K562 (cell line): ENCODE measurements around the gene HAUS2. TPM values are rescaled to one million over a fixed set of nuclear protein-coding genes. Genes with fewer than 3 reads are reported as not detected.

Experiments used
- ATF1 ChIP-seq, 2 experiments: fragments of 450-650 bp in 1 of 2; IDR thresholded peaks; 2 replicates each; pipeline ENCODE4 v1.6.1; 2016; ENCODE audit warnings: missing compliant biosample characterization in 1 of 2, missing genetic modification characterization in 1 of 2
- polyA plus RNA-seq, 8 experiments: library from polyadenylated mRNA; depleted of rRNA in 4 of 8; stranded (reverse) in 5 of 8; unstranded in 3 of 8; fragments of >200 nt; fragmentation: Nextera tagmentation in 2 of 8; fragmentation: Illumina TruSeq in 1 of 8; extraction: Ambion mirVana in 2 of 8; extraction: Trizol in 1 of 8; gene quantifications; 2 replicates each; pipeline versions ENCODE4 v1.2.1 to v1.2.3, GENCODE V29; 2011 to 2014; ENCODE audit warnings: inconsistent platforms in 1 of 8, missing spikeins in 1 of 8
- total RNA-seq, 7 experiments: library from RNA; depleted of rRNA in 6 of 7; stranded (reverse); fragments of >200 nt in 6 of 7; fragmentation: Illumina TruSeq in 2 of 7; extraction: Trizol in 2 of 7; gene quantifications; 2 replicates each; pipeline versions ENCODE4 v1.2.1 to v1.2.3, GENCODE V29; 2011 to 2021; ENCODE audit warnings: low replicate concordance in 1 of 7
- TF ChIP-seq, protein P1 (sequence below): sonication (generic); formaldehyde crosslinking; IDR thresholded peaks from 2 replicates; pipeline ENCODE4 v1.8.0; 2022; ENCODE audit warnings: mild to moderate bottlenecking, missing genetic modification reagents
- TF ChIP-seq, protein P2 (sequence below): fragments of 200-800 bp; sonication (Bioruptor generic); IDR thresholded peaks from 2 replicates; pipeline ENCODE4 v1.6.1; 2016; ENCODE audit warnings: missing genetic modification characterization, missing compliant biosample characterization
- TF ChIP-seq, protein P3 (sequence below): fragments of 200-600 bp; sonication (generic); IDR thresholded peaks from one replicate; pipeline ENCODE4 v1.6.1; 2012; ENCODE audit warnings: mild to moderate bottlenecking, low read depth, low read length, inconsistent platforms

HAUS2 gene
- total and polyA plus RNA-seq, 9 of the 15 experiments (the other 6 are each of a cell fraction or from before 2014, with no cell fraction given): 30.6 to 64.9 (median 54.1) TPM

DNA sequence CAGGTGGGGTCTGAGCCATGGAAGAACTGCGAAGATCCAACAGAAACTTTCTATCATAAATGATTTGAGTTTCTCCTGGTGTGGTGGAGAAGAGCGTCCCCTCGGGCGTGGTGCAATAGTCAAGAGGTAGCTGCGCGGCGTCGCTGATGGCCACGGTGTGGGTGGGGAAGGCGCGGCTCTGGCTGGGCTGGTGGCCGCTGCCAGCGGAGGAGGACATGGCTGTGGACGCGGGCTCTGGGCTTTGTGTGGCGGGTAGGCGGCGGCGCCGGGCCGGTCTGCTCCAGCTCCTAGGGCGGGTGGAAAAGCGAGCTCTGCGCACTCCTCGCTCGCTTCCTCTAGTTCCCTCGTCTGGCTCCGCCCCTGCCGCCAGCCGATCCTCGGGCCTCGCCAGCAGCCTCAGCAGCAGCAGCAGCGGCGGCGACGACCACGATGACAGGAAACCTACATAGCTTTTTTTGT, 32.7 kb downstream of the HAUS2 start (continued):
- TF ChIP-seq, protein P1, sequence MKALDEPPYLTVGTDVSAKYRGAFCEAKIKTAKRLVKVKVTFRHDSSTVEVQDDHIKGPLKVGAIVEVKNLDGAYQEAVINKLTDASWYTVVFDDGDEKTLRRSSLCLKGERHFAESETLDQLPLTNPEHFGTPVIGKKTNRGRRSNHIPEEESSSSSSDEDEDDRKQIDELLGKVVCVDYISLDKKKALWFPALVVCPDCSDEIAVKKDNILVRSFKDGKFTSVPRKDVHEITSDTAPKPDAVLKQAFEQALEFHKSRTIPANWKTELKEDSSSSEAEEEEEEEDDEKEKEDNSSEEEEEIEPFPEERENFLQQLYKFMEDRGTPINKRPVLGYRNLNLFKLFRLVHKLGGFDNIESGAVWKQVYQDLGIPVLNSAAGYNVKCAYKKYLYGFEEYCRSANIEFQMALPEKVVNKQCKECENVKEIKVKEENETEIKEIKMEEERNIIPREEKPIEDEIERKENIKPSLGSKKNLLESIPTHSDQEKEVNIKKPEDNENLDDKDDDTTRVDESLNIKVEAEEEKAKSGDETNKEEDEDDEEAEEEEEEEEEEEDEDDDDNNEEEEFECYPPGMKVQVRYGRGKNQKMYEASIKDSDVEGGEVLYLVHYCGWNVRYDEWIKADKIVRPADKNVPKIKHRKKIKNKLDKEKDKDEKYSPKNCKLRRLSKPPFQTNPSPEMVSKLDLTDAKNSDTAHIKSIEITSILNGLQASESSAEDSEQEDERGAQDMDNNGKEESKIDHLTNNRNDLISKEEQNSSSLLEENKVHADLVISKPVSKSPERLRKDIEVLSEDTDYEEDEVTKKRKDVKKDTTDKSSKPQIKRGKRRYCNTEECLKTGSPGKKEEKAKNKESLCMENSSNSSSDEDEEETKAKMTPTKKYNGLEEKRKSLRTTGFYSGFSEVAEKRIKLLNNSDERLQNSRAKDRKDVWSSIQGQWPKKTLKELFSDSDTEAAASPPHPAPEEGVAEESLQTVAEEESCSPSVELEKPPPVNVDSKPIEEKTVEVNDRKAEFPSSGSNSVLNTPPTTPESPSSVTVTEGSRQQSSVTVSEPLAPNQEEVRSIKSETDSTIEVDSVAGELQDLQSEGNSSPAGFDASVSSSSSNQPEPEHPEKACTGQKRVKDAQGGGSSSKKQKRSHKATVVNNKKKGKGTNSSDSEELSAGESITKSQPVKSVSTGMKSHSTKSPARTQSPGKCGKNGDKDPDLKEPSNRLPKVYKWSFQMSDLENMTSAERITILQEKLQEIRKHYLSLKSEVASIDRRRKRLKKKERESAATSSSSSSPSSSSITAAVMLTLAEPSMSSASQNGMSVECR: 0 out of 2 replicates have a peak, but pooled peaks have one; percentile 24
- TF ChIP-seq ATF1 (CRISPR knock-in tag; IDR thresholded peaks at IDR 0.05) (no peak), ATF1 (tag; IDR thresholded peaks at IDR 0.05) (no peak)
- TF ChIP-seq, protein P2, sequence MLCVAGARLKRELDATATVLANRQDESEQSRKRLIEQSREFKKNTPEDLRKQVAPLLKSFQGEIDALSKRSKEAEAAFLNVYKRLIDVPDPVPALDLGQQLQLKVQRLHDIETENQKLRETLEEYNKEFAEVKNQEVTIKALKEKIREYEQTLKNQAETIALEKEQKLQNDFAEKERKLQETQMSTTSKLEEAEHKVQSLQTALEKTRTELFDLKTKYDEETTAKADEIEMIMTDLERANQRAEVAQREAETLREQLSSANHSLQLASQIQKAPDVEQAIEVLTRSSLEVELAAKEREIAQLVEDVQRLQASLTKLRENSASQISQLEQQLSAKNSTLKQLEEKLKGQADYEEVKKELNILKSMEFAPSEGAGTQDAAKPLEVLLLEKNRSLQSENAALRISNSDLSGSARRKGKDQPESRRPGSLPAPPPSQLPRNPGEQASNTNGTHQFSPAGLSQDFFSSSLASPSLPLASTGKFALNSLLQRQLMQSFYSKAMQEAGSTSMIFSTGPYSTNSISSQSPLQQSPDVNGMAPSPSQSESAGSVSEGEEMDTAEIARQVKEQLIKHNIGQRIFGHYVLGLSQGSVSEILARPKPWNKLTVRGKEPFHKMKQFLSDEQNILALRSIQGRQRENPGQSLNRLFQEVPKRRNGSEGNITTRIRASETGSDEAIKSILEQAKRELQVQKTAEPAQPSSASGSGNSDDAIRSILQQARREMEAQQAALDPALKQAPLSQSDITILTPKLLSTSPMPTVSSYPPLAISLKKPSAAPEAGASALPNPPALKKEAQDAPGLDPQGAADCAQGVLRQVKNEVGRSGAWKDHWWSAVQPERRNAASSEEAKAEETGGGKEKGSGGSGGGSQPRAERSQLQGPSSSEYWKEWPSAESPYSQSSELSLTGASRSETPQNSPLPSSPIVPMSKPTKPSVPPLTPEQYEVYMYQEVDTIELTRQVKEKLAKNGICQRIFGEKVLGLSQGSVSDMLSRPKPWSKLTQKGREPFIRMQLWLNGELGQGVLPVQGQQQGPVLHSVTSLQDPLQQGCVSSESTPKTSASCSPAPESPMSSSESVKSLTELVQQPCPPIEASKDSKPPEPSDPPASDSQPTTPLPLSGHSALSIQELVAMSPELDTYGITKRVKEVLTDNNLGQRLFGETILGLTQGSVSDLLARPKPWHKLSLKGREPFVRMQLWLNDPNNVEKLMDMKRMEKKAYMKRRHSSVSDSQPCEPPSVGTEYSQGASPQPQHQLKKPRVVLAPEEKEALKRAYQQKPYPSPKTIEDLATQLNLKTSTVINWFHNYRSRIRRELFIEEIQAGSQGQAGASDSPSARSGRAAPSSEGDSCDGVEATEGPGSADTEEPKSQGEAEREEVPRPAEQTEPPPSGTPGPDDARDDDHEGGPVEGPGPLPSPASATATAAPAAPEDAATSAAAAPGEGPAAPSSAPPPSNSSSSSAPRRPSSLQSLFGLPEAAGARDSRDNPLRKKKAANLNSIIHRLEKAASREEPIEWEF (CRISPR knock-in tag): no peak
- TF ChIP-seq, protein P3, sequence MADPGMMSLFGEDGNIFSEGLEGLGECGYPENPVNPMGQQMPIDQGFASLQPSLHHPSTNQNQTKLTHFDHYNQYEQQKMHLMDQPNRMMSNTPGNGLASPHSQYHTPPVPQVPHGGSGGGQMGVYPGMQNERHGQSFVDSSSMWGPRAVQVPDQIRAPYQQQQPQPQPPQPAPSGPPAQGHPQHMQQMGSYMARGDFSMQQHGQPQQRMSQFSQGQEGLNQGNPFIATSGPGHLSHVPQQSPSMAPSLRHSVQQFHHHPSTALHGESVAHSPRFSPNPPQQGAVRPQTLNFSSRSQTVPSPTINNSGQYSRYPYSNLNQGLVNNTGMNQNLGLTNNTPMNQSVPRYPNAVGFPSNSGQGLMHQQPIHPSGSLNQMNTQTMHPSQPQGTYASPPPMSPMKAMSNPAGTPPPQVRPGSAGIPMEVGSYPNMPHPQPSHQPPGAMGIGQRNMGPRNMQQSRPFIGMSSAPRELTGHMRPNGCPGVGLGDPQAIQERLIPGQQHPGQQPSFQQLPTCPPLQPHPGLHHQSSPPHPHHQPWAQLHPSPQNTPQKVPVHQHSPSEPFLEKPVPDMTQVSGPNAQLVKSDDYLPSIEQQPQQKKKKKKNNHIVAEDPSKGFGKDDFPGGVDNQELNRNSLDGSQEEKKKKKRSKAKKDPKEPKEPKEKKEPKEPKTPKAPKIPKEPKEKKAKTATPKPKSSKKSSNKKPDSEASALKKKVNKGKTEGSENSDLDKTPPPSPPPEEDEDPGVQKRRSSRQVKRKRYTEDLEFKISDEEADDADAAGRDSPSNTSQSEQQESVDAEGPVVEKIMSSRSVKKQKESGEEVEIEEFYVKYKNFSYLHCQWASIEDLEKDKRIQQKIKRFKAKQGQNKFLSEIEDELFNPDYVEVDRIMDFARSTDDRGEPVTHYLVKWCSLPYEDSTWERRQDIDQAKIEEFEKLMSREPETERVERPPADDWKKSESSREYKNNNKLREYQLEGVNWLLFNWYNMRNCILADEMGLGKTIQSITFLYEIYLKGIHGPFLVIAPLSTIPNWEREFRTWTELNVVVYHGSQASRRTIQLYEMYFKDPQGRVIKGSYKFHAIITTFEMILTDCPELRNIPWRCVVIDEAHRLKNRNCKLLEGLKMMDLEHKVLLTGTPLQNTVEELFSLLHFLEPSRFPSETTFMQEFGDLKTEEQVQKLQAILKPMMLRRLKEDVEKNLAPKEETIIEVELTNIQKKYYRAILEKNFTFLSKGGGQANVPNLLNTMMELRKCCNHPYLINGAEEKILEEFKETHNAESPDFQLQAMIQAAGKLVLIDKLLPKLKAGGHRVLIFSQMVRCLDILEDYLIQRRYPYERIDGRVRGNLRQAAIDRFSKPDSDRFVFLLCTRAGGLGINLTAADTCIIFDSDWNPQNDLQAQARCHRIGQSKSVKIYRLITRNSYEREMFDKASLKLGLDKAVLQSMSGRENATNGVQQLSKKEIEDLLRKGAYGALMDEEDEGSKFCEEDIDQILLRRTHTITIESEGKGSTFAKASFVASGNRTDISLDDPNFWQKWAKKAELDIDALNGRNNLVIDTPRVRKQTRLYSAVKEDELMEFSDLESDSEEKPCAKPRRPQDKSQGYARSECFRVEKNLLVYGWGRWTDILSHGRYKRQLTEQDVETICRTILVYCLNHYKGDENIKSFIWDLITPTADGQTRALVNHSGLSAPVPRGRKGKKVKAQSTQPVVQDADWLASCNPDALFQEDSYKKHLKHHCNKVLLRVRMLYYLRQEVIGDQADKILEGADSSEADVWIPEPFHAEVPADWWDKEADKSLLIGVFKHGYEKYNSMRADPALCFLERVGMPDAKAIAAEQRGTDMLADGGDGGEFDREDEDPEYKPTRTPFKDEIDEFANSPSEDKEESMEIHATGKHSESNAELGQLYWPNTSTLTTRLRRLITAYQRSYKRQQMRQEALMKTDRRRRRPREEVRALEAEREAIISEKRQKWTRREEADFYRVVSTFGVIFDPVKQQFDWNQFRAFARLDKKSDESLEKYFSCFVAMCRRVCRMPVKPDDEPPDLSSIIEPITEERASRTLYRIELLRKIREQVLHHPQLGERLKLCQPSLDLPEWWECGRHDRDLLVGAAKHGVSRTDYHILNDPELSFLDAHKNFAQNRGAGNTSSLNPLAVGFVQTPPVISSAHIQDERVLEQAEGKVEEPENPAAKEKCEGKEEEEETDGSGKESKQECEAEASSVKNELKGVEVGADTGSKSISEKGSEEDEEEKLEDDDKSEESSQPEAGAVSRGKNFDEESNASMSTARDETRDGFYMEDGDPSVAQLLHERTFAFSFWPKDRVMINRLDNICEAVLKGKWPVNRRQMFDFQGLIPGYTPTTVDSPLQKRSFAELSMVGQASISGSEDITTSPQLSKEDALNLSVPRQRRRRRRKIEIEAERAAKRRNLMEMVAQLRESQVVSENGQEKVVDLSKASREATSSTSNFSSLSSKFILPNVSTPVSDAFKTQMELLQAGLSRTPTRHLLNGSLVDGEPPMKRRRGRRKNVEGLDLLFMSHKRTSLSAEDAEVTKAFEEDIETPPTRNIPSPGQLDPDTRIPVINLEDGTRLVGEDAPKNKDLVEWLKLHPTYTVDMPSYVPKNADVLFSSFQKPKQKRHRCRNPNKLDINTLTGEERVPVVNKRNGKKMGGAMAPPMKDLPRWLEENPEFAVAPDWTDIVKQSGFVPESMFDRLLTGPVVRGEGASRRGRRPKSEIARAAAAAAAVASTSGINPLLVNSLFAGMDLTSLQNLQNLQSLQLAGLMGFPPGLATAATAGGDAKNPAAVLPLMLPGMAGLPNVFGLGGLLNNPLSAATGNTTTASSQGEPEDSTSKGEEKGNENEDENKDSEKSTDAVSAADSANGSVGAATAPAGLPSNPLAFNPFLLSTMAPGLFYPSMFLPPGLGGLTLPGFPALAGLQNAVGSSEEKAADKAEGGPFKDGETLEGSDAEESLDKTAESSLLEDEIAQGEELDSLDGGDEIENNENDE: no peak
